Ectodermal cell (in vitro differentiated cells): Measurements from ENCODE around the gene FAT4.

Source experiments
- H3K27ac ChIP-seq: 2 replicates; pipeline ENCODE4 v1.7.0; 2013; ENCODE audit warnings: mild to moderate bottlenecking, low read depth, low read length; ENCODE audit not compliant: insufficient read depth, poor library complexity, severe bottlenecking
- H3K27me3 ChIP-seq: 2 replicates; pipeline ENCODE4 v1.7.0; 2013; ENCODE audit warnings: mild to moderate bottlenecking, low read length; ENCODE audit not compliant: insufficient read depth, control insufficient read depth, poor library complexity, severe bottlenecking
- H3K36me3 ChIP-seq: one replicate; pipeline ENCODE4 v1.7.0; 2013; ENCODE audit warnings: low read length; ENCODE audit not compliant: control insufficient read depth, insufficient read depth
- H3K4me1 ChIP-seq: one replicate; pipeline ENCODE4 v1.7.0; 2013; ENCODE audit warnings: low read length; ENCODE audit not compliant: control insufficient read depth, insufficient read depth
- H3K4me3 ChIP-seq: 2 replicates; pipeline ENCODE4 v1.7.0; 2013; ENCODE audit warnings: low read depth, low read length, control low read depth; ENCODE audit not compliant: insufficient read depth
- H3K9me3 ChIP-seq: 2 replicates; pipeline ENCODE4 v1.7.0; 2013; ENCODE audit warnings: mild to moderate bottlenecking, low read length, moderate library complexity; ENCODE audit not compliant: control insufficient read depth

Gene FAT4

GRCh38 chr4:125360727-125361126 lies 46.0 kb downstream of the FAT4 start:
- Histone ChIP-seq H3K9me3 (no peaks in the 10 kb centered on the region), H3K4me3 (no peak overlapping the region), H3K27me3 (no peaks in the 10 kb centered on the region), H3K4me1 (peaks cover 29% of the 10 kb centered on the region), H3K27ac (no peak overlapping the region), H3K36me3 (no peaks in the 10 kb centered on the region)
